Measurements from ENCODE around the gene RBM4.

RBM4 gene

DNA sequence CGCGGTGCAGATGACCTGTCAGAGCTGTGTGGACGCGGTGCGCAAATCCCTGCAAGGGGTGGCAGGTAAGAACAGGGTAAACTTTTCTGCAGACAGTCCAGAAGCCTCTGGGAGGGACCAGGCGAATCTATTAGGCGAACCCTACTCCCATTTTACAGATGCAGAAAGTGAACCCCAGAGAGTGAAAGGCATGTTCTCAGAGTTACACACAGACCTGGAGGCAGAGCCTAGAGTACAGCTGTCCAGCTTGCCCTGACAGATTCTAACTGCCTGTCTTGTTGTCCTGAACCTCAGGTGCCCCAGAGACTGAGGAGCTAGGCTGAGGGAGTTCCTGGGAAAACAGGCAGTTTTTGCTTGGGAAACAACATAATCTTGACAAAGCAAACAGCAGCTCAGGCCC lies 44.9 kb upstream of the RBM4 start:
- DNase-seq (ENCODE audit: low read depth, low spot score) = no peak
- in situ Hi-C loops (cut with HindIII; ENCODE audit: low sequenced_read_pairs) = no loop called here
- peak overlapping the region; percentile 75 for H3K4me3 ChIP-seq (ENCODE audit: low read depth, low read length)
- TF ChIP-seq, protein P1, sequence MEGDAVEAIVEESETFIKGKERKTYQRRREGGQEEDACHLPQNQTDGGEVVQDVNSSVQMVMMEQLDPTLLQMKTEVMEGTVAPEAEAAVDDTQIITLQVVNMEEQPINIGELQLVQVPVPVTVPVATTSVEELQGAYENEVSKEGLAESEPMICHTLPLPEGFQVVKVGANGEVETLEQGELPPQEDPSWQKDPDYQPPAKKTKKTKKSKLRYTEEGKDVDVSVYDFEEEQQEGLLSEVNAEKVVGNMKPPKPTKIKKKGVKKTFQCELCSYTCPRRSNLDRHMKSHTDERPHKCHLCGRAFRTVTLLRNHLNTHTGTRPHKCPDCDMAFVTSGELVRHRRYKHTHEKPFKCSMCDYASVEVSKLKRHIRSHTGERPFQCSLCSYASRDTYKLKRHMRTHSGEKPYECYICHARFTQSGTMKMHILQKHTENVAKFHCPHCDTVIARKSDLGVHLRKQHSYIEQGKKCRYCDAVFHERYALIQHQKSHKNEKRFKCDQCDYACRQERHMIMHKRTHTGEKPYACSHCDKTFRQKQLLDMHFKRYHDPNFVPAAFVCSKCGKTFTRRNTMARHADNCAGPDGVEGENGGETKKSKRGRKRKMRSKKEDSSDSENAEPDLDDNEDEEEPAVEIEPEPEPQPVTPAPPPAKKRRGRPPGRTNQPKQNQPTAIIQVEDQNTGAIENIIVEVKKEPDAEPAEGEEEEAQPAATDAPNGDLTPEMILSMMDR (IDR thresholded peaks at IDR 0.05; ENCODE audit: low read depth, low read length) = no peak

DNA sequence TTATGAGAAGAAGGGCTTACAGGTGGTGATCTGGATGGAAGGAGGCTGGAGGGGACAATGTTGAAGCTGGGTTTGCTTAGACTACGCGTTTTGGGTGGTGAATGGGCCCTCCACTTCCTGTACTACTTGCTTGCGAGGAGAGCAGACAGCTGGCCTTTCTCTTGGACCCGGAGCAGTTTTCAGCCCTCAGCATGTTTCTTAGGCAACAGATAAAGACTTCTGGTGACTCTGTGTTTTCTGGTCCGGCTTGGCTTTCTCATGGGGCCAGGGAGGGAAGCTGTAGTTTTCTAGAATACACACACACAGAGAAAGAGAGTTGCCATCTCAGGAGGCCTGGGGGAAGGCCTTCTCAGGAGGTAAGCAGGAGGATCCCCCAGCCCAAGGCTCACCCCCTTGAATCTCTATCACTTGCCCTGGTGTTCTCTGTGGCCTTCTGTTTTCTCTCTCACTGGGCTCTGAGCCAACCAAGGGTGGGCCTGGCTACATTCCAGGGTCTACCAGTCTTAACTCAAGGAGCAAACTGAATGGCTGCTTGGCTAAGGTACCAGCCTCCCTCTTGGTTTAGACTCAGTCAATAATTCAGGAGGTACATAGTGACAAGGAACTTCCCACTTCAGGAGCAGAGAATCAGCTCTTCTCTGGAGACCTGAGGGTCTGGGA lies 43.1 kb upstream of the RBM4 start:
- DNase-seq (ENCODE audit: low read depth, low spot score) = no peak
- H3K4me3 ChIP-seq (ENCODE audit: low read depth, low read length) = no peak overlapping the region
- TF ChIP-seq, protein P1 (IDR thresholded peaks at IDR 0.05; ENCODE audit: low read depth, low read length) = no peak
- in situ Hi-C loops (cut with HindIII; ENCODE audit: low sequenced_read_pairs) = no loop called here

DNA sequence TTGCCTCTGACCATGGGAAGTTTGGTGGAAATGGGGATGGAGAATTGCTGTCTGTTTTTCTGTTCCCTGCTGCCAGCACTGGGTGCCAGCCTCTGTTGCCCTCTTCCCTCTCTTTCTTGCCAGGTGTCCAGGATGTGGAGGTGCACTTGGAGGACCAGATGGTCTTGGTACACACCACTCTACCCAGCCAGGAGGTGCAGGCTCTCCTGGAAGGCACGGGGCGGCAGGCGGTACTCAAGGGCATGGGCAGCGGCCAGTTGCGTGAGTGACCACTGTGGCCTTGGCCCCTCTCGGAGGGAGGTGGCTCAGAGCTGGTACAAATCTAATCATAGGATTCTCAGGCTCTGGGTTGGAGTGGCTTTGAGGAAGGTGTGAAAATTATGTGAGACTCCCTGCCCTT lies 39.5 kb upstream of the RBM4 start:
- no peak for DNase-seq (ENCODE audit: low read depth, low spot score)
- H3K4me3 ChIP-seq (ENCODE audit: low read depth, low read length) = no peak overlapping the region
- TF ChIP-seq, protein P1 (IDR thresholded peaks at IDR 0.05; ENCODE audit: low read depth, low read length) = no peak
- in situ Hi-C loops (cut with HindIII; ENCODE audit: low sequenced_read_pairs) = no loop called here

DNA sequence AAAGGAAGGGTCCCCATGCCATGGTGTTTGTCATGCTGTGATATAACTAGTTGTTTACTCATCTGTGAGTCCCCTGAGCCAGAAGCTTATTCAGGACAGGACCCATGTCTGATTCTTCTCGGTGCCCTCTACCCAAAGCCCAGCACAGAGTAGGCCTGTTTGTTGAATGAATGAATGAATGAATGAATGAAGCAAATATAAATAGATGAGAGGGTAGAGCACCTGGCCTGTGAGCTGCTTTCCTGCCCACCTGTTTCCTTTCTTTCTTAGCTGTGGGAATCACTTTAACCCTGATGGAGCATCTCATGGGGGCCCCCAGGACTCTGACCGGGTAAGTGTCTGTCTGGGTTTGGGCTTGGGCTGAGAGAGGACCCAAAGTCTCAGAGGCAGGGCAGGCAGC lies 38.3 kb upstream of the RBM4 start:
- DNase-seq (ENCODE audit: low read depth, low spot score) = no peak
- in situ Hi-C loops (cut with HindIII; ENCODE audit: low sequenced_read_pairs) = no loop called here
- H3K4me3 ChIP-seq (ENCODE audit: low read depth, low read length) = no peak overlapping the region
- TF ChIP-seq, protein P1 (IDR thresholded peaks at IDR 0.05; ENCODE audit: low read depth, low read length) = no peak

DNA sequence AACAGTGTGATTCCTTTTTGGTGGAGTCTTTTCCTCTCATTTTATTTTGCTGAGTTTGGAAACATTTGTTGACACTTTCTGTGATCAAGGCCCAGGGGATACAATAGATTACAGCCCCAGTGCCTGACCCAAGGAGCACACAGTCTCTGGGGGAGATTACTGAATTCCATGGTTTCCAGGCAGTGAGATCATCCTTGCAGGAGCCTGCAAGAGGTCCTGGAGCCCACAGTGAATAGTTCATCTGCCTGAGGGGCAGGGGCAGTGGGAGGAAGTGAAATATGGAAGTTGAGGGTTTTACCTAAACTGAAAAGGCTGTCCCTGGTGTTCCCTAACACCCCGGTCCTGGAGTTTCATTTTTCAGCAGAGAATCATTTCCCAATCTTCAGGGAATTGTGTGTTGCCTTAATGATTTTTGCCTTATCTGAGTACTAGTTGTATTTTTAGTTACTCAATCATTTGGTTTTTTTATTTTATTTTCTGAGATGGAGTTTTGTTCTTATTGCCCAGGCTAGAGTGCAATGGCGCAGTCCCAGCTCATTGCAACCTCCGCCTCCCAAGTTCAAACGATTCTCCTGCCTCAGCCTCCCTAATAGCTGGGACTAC lies 37.8 kb upstream of the RBM4 start:
- H3K4me3 ChIP-seq (ENCODE audit: low read depth, low read length) = no peak overlapping the region
- in situ Hi-C loops (cut with HindIII; ENCODE audit: low sequenced_read_pairs) = no loop called here
- DNase-seq (ENCODE audit: low read depth, low spot score) = peak; percentile 49
- TF ChIP-seq, protein P1 (IDR thresholded peaks at IDR 0.05; ENCODE audit: low read depth, low read length) = no peak

DNA sequence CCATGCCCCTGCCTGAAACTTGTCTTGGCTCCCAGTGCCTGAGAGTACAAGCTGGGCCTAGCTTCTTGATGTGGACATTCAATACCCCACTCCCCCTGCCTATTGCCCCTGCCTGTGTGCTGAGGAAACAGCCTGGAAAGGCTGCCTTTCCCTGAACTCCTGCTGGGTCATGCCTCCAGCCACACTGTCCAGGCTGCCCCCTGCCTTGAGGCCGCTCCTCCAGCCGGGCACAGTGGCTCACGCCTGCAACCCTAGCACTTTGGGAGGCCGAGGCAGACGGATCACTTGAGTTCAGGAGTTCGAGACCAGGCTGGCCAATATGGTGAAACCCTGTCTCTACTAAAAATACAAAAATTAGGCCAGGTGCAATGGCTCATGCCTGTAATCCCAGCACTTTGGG lies 35.4 kb upstream of the RBM4 start:
- TF ChIP-seq, protein P1 (IDR thresholded peaks at IDR 0.05; ENCODE audit: low read depth, low read length) = no peak
- no peak overlapping the region for H3K4me3 ChIP-seq (ENCODE audit: low read depth, low read length)
- in situ Hi-C loops (cut with HindIII; ENCODE audit: low sequenced_read_pairs) = no loop called here
- no peak for DNase-seq (ENCODE audit: low read depth, low spot score)

Measured in astrocyte of the spinal cord (primary cell).